Stimulated activated CD8-positive, alpha-beta memory T cell treated with anti-CD3 and anti-CD28 coated beads, Interleukin-4, amount 100 ng/mL, for 4 hours (primary cell): Measurements from ENCODE around the gene OR5T2.
"Not testable (repeated sequence)": the region's sequence is repeated elsewhere in the genome, so short reads cannot be mapped to it uniquely, and the experiment has no call there.

Experiments used
- DNase-seq, 2 donors: peaks; one replicate each; pipeline ENCODE4 v3.0.0-alpha.2; 2020; ENCODE audit warnings: low read depth in 2 of 2, low spot score in 1 of 2

Gene OR5T2

DNA sequence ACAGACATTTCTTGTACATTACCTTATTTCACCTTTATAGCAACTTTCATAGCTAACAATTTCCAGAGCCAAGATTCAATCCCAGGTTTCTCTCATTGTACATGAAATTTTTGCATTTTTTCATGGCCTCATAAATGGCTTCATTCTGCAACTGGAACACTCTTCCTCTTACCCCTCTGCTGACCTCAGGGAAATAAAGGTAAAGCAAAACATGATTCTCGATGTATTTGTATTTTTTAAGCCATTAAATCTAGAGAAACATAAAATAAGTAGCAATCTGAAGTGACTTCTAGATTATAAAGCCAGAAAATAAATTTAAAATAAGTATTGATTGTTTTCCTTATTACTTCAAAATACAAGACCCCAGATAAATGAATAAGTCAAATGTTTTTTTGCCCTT is at the start of gene OR5T2:
Gene OR5T2, minus strand, starts transcription at position 101 of the 400 bp plus-strand sequence. CDS start 1,193 bp downstream, outside the sequence.
- no peak for DNase-seq

DNA sequence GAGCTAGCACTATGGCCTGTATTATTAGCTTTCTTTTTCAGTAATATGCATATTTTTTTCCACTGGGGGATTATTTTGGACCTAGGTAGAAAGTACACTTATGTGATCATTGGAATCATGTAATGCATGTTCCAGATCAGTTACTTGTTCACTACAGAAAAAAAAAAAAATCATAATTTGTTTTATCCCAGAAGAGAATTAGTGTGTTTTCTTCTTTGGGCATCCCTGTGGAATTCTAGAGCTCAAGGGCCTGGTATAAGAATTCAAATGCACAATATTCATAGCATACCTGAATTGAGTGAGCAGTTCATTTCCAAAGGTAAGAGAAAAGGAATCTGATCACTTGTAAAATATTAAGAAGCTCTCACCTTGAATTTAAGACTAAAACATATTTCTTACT is 39.8 kb upstream of the OR5T2 start, which contains the start of gene OR5T1:
Gene OR5T1, plus strand, starts transcription at position 301 of the 400 bp plus-strand sequence. CDS start 1,485 bp downstream, outside the sequence.
- no peak for DNase-seq

DNA sequence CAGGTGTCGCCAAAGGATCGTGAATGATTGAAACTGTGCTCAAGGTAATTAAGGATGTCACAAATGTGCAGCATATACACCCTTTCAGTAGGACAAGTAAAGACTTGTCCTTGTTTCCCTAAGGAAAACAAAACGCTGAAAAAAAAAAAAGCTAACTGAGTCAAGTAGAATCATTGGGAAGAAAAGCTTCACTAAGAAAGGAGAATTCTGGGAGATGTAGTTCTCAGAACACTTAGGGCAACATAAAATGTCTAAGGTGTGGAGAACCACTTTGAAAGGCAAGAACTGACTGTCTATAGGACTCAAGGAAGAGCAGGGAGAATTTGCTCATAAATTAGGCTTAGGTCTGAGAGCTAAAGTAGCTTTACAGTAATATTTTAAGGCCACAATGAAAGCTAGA is 37.0 kb upstream of the OR5T2 start:
- DNase-seq: no peak

DNA sequence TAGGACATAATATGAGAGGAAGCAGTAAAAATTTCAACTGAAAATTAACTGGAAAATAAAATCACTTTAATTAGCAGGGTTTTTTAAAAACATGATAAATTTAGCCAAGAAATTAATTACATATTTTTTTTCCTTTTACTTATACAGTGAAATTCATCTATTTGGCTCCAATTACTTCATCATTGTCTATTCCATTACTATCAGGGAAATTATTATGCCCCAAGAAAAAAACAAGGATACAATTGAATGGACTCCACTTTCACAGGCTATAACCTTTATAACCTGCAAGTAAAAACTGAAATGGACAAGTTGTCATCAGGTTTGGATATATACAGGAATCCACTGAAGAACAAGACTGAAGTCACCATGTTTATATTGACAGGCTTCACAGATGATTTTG is 17.9 kb upstream of the OR5T2 start, which contains the start of gene OR5T3:
Gene OR5T3, plus strand, starts transcription at position 301 of the 400 bp plus-strand sequence. Its CDS starts 0 bp downstream, at position 301.
- no peak for DNase-seq

DNA sequence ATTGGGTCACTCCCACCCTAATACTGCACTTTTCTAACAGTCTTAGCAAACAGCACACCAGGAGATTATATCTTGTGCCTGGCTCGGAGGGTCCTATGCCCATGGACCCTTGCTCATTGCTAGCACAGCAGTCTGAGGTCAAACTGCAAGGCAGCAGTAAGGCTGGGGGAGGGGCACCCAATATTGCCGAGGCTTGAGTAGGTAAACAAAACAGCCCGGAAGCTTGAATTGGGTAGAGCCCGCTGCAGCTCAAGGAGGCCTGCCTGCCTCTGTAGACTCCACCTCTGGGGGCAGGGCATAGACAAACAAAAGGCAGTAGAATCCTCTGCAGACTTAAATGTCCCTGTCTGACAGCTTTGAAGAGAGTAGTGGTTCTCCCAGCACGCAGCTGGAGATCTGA is 14.3 kb downstream of the OR5T2 start:
- not testable (repeated sequence) for DNase-seq

DNA sequence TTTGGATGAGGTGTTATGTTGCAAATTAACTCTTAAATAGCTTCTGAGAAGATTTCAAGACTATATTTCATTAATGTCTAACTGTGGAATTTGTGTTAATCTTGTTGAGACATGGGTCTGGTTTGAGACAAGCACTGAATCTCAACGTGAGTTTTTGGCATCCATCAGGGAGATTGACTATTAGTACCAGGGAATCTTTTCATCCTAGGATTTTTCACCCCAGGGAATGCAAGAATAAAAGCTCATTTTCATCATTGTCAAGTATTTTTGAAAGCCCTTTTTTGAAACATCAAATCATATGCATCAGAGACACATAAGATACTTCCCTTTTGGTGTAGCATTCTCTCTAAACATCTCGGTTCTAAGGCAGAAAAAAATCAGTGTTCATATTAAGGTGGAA is 19.5 kb downstream of the OR5T2 start:
- DNase-seq: no peak

DNA sequence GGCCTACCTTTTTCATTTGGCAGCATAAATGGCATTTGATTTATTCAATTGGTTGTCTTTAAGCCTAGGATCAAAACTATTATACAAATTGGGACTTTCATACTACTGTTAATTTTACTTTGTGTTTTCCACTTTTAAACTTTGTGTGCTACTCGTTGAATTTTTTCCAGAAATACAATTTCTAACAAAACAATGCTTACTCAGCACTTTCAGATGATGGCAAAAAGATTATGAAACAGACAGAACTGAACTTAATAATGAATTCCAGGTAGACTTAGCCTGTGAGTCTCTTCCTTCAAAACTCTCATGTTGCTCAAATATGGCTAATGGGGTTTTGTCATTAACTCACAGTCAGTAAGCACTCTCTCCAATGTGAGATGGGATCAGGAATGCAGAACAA is 26.3 kb downstream of the OR5T2 start:
- DNase-seq: no peak

DNA sequence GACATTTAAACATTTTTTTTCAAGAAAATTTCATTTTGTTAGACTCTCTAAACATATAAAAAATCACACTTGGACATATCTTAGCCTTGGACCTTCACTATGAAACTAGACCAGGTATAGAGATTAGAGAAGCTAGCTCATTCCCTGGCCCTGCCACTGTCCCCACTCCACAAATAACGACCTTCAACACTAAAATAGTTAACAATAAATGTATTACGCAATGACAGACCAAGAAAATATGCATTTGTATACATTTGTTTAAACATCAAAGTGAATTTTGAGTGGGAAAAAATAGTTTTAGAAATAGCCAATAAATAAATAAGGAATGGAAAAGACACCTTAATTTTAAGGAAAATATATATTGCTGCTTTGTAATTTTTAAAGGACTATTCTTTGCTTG is 36.7 kb downstream of the OR5T2 start:
- DNase-seq: no peak

DNA sequence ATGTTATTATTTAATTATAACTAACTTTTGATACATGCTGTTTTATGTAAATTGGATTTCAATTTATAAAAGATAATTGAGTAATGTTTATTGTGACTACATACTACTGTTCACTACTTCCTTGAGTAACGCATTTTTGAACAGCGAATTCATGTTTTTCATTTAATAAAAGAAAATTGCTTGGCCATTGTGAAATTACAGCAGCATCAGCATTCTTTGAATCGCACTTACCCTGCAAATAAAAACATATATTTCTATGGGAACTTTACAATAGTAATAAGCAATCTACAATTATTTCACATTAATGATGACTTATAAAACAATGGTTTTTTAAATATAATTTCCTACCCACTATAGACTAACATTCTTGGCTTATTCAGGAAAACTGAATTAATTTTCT is 37.4 kb downstream of the OR5T2 start:
- no peak for DNase-seq

DNA sequence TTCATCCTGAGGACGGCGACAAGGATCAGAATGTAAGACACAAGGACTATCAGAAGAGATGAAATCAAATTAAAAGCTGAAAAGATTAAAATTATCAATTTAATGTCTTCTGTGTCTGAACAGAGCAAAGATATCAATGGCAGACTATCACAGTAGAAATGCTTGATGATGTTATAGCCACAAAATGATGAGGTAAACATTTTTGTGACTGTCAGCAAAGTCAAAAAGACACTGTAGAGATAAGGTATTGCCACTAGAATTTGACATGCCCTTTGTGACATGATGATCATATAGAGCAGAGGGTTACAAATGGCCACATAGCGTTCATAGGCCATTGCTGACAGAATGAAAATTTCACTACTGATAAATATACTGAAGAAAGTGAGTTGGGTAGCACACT is 45.5 kb downstream of the OR5T2 start:
- no peak for DNase-seq

DNA sequence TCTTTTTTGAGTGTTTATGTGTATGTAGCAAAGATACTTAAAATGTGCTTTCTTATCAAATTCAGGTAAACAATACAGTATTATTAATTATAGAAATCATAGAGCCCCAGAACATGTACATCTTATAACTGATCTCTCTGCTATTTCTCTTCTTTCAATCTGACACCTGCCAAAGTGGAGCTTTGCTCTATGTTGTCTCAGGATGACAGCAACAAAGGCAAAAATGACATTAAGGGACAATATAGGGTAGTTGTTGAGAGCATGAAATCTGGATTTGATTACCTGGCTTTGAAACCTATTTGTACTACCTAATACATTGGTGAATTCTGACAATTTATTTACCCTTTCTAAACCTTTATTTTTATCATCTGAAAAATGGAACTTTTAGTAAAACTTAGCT is 50.6 kb downstream of the OR5T2 start:
- no peak for DNase-seq
